ENCODE measurements around the gene TCP11. TPM values are rescaled to one million over a fixed set of nuclear protein-coding genes. Genes with fewer than 3 reads are reported as not detected.
A peak's percentile ranks its signal among the peaks of the same experiment; 100 is the strongest.

The TCP11 gene
- total RNA-seq, 2 donors from 2014 or later, result not detected

DNA sequence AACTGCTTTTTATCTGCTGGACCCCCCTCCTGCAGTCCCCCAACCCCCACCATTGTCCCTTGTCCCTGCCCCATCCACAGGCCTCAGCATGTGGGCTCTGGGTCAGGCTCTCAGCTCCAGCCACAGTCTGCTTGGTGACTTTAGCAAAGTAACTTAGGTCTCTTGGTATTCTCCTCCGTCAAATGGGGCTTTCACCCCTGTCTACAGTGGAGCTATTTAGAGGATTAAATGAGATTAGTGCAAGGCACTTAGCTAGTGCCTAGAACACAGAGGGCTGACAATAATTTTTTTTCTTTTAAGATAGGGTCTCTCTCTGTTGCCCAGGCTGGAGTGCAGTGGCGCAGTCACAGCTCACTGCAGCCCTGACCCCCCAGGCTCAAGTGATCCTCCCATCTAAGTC lies 71.9 kb downstream of the TCP11 start:
- Histone ChIP-seq H3K27ac (peak overlapping the region in 1 of 2 donors; percentile 44), H3K36me3 (peaks cover 37% of the 10 kb centered on the region)
- no peak for DNase-seq (ENCODE audit: low spot score)

DNA sequence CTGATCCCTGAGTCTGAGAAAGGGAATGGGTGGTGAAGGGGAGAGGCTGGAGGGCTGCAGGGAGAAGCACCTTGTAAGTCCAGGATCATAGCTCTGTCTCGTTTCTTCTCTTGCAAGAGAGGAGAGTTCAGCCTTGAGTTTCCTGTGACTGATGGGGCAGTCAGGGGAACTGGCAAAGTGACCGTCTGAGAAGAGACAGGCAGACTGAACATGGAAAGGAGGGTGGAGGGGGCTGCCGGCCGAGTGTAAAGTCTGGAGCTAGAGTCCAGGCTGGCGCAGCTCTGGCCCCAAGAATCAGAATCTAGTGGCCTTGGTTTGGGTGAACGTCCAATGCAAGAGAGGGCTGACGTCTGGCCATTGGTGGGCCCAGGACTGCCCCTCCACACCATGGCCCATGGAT lies 72.5 kb downstream of the TCP11 start:
- peak overlapping the region; percentile 39 to 44 for H3K27ac ChIP-seq
- H3K9me3 ChIP-seq, result no peaks in the 10 kb centered on the region
- DNase-seq (ENCODE audit: low spot score), result no peak
- H3K27me3 ChIP-seq, result no peaks in the 10 kb centered on the region
- H3K4me1 ChIP-seq, result peaks cover 0 to 52% of the 10 kb centered on the region in 2 donors
- TF ChIP-seq, protein P1, sequence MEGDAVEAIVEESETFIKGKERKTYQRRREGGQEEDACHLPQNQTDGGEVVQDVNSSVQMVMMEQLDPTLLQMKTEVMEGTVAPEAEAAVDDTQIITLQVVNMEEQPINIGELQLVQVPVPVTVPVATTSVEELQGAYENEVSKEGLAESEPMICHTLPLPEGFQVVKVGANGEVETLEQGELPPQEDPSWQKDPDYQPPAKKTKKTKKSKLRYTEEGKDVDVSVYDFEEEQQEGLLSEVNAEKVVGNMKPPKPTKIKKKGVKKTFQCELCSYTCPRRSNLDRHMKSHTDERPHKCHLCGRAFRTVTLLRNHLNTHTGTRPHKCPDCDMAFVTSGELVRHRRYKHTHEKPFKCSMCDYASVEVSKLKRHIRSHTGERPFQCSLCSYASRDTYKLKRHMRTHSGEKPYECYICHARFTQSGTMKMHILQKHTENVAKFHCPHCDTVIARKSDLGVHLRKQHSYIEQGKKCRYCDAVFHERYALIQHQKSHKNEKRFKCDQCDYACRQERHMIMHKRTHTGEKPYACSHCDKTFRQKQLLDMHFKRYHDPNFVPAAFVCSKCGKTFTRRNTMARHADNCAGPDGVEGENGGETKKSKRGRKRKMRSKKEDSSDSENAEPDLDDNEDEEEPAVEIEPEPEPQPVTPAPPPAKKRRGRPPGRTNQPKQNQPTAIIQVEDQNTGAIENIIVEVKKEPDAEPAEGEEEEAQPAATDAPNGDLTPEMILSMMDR (IDR thresholded peaks at IDR 0.05), result no peak
- peaks cover 42% of the 10 kb centered on the region for H3K36me3 ChIP-seq
- no peak overlapping the region for H3K4me3 ChIP-seq

More for the DNA sequence above, 71.9 kb downstream of the TCP11 start:
- TF ChIP-seq, protein P1 (IDR thresholded peaks at IDR 0.05), result no peak
- H3K4me1 ChIP-seq, result peaks cover 0 to 49% of the 10 kb centered on the region in 2 donors
- no peak overlapping the region for H3K4me3 ChIP-seq
- H3K9me3 ChIP-seq, result no peaks in the 10 kb centered on the region
- no peaks in the 10 kb centered on the region for H3K27me3 ChIP-seq

DNA sequence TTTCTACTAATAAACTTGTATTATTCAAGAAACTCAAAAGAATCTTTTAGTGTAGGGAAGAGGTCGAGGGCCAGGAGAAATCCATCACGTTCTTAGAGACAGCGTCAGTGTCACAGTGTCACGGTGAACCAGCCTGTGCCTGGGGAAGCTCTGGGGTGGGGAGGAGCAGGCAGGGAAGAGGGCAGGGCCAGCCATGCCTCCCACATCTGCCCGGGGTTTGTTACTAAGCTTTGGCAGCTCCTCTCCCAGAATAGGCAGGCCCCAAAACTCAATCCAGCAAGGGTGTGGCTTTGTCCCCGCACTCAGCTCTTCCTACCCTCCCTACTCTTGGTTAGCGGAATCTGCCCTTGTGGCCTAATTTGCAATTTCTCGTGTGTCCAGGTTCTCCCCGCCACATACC lies 72.9 kb downstream of the TCP11 start:
- Histone ChIP-seq H3K9me3 (no peaks in the 10 kb centered on the region), H3K4me1 (peaks cover 0 to 52% of the 10 kb centered on the region in 2 donors), H3K36me3 (peaks cover 46% of the 10 kb centered on the region), H3K4me3 (no peak overlapping the region), H3K27me3 (no peaks in the 10 kb centered on the region), H3K27ac (peak overlapping the region; percentile 39 to 44)
- no peak for DNase-seq (ENCODE audit: low spot score)
- TF ChIP-seq, protein P1 (IDR thresholded peaks at IDR 0.05), result no peak

Other genes starting within 250 kb of the TCP11 start
- under 1 TPM; 0.12 to 0.59 TPM for gene SCUBE3, start 72.6 kb upstream of the TCP11 start, total RNA-seq
- 10 to 100 TPM; 25.4 to 26.0 TPM for gene ZNF76, start 118.4 kb upstream of the TCP11 start, total RNA-seq
- 1 to 10 TPM; 1.4 to 2.2 TPM for gene DEF6, start 156.5 kb upstream of the TCP11 start, total RNA-seq
- 10 to 100 TPM; 11.0 to 14.8 TPM for gene PPARD, start 201.2 kb upstream of the TCP11 start, total RNA-seq

Measured in right atrium auricular region (tissue), 2 donors.